ENCODE data around the gene YIPF7.

Gene YIPF7

DNA sequence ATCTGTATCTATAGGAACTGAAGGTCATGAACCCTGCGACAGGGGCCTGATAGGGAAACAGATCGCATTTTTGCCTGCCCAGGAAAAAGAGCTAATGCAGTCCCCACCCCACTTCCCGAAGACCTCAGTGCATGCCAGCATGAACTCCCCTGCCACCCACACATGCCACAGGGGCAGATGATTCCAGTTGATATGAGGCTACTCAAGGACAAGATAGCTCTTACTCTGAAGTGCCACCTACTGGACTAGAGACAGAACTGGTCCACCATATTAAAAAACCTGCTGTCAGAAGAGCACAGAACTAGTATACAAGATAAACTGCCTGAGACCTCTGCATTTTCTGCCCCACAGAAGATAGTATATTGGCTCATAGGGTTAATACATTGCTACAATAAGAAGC is 68.0 kb downstream of the YIPF7 start:
- no peak for DNase-seq

DNA sequence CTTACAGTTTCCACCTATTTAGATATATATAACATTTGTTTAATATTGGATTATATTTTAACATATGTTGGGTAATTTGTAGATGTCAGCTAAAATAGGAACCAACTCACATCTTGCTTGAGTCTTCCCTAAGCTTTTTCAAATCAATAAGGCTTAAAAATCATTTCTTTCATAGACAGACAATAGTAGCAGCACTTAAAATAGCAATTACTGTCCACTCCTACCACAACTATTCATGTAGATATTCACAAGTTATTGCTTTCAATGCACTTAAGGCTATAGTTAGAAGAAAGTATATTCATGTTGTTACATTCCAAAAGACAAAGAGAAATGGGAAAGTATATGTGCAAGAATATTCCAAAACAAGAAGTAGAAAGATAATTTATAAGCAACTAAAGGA is 71.2 kb downstream of the YIPF7 start:
- DNase-seq: no peak

DNA sequence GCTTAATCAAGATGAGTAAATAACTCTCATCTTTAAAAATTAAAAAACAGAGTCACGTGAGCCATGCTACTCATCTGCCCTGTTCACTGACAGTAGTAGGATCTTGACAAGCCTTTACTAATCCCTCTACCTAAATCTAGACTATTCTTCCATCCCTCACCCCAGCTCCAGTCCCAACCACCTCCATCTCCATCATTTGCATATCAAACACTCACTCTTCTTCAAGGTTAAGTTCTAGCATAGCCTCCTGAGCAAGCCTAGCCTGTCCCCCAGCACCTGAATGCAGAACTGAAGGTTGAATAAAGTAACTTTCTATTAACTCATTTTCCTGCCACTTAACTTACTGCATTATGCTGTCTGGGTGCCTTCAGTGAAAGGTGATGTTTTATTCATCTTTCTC is 72.5 kb downstream of the YIPF7 start:
- no peak for DNase-seq

Data from NCI-H2029 treated with DMSO at 0.1 percent for 48 hours (cell line).